ENCODE measurements around the gene KCTD21. TPM values are rescaled to one million over a fixed set of nuclear protein-coding genes. Genes with fewer than 3 reads are reported as not detected.
"Not testable (repeated sequence)": the region's sequence is repeated elsewhere in the genome, so short reads cannot be mapped to it uniquely, and the experiment has no call there.

Gene KCTD21, protein sequence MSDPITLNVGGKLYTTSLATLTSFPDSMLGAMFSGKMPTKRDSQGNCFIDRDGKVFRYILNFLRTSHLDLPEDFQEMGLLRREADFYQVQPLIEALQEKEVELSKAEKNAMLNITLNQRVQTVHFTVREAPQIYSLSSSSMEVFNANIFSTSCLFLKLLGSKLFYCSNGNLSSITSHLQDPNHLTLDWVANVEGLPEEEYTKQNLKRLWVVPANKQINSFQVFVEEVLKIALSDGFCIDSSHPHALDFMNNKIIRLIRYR
- 1 to 10 TPM; 5.9 to 7.4 (median 6.7) TPM for polyA plus RNA-seq (ENCODE audit: insufficient read length in 10 of 10)
- long read RNA-seq, donor 1, partial matches to known transcripts, result 0 of 2 reads
- long read RNA-seq, donor 1, other reads (novel, unspliced or antisense), result 0 of 2 reads
- long read RNA-seq, donor 2, result 0 reads
- long read RNA-seq, donor 3, result 0 reads
- long read RNA-seq, donor 4, result 0 reads
- long read RNA-seq, donor 5, transcript KCTD21-201 (2 exons, 3,585 nt), result major isoform, 6 of 6 reads
- long read RNA-seq, donor 5, partial matches to known transcripts, result 0 of 6 reads
- long read RNA-seq, donor 5, other reads (novel, unspliced or antisense), result 0 of 6 reads
- long read RNA-seq, donor 6, result 0 reads
- long read RNA-seq, donor 7, partial matches to known transcripts, result 0 of 1 reads
- long read RNA-seq, donor 7, other reads (novel, unspliced or antisense), result 0 of 1 reads
- long read RNA-seq, donor 8, partial matches to known transcripts, result 0 of 1 reads
- long read RNA-seq, donor 8, other reads (novel, unspliced or antisense), result 0 of 1 reads
- long read RNA-seq, donor 9, result 0 reads

GRCh38 chr11:78188286-78189173, at the start of gene KCTD21, which contains the start of gene USP35:
KCTD21 (minus strand) TSS chr11:78188626; CDS start chr11:78174554, 14,072 bp downstream.
USP35 (plus strand) TSS chr11:78188919; CDS start chr11:78196246, 7,327 bp downstream.
- DNase-seq, result peak; percentile 97 to 99 (median 98)

DNA sequence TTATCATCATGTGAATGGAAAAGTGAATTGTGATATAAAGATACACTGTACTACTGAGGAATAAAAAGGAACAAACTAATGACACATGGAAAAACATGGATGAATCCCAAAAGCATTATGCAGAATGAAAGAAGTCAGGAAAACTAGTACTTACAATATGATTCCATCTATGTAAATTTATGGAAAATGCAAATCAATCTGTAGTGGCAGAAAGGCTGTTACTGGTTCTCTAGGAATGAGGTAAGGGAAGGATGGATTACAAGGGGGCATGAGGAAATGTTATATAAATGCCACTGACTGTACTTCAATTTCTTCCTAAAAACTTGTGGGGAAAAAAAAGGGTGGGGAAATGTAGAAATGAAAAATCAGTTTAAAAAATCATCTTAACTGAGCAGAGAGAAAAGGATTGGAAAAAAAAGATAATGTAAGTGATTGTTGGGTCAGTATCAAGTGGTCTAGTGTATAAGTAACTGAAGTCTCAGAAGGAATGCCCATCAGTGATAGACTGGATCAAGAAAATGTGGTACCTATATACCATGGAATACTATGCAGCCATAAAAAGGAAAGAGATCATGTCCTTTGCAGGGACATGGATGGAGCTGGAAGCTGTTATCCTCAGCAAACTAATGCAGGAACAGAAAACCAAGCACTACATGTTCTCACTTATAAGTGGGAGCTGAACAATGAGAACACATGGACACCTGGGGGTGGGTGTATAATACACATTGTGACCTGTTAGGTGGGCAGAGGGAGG, 49.0 kb upstream of the KCTD21 start:
- no peak for DNase-seq

GRCh38 chr11:78234006-78234405, 45.6 kb upstream of the KCTD21 start:
- DNase-seq, result no peak

- not testable (repeated sequence) for DNase-seq
Observed at GRCh38 chr11:78233046-78233445, 44.6 kb upstream of the KCTD21 start.

DNA sequence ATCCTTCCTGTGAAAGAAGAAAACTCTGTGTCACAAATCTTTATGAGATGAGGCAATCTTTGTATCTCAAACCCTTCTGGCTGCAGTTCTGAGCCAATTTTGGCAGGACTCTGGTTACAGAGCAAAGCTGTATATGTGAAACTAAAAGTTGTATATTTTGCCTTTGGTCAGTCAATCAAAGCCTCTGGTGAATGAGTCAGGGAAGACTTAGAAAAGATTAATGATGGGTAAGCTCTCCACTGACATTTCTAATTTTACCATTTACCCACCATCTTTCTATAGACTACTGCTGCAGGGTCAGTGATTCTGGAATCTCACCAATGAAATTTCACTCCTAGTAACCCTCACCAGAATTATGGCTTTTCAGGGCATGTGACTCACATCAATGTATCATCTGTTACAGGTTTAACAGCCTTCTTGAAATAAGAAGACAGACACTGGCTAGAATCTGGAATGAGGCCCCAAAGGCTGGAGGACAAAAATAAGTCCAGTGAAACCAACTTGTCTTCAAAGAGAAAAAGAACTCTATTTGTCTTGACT, 43.6 kb upstream of the KCTD21 start:
- DNase-seq, result peak; percentile 26 to 56 (median 52)

- no peak for DNase-seq
Observed at GRCh38 chr11:78230161-78230877, 41.9 kb upstream of the KCTD21 start.

DNA sequence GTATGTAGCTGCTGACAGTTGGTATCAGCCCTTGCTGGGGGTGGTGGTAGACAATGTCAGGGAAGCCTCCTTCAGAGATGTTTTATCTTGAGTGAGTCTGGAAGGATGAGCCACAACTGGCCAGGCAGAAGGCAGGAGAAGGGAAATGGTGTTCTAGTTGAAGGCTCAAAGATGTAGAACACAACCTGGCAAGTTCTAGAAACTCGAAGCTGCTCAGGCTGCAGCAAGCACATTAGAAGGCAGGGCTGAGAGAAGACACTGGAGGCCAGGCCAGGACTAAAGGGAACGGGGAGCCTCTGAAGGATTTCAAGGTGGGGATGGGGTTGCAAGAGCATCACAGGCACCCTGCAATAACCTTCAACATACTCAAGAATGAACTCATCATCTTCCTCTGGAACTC, 40.7 kb upstream of the KCTD21 start:
- DNase-seq, result no peak

DNA sequence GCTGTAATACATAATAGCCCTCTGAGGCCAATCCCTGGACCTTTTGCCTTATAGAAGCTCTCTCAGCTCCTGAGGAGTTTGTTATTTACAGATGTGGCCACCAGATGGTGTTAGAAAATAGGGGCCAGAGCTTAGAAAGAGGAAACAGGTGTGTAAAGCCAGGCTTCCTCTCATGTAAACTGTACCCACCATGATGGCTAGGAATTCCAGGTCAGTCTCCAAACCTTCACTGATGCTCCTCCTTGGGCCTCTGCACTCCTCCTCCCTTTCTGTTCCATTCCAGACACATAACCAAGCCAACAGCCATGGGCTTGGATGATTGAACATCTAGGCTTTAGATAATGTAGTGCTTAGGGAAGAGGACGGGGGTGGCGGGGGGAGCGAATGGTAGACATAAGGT, 40.0 kb upstream of the KCTD21 start:
- peak; percentile 56 to 78 (median 60) for DNase-seq

DNA sequence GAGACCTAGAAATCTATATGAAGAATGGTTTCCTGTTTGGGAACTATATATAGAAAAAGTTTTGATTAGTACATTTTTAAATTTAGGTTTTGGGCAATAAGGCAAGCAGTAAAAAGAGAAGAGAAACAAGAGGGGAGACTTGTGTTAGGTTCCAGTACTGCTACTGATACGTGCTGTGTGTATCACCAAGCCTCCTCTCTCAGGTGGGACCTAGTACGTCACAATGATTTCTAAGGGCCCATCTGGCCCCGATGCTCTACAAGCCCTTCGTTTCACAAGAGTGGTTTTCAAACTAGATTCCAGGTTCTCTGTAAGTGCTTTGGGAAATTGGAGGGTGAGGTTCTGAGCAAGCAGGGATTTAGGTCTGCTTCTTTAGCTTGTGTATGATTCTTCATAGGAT, 39.5 kb upstream of the KCTD21 start:
- no peak for DNase-seq

GRCh38 chr11:78226684-78227680, 38.6 kb upstream of the KCTD21 start:
- no peak for DNase-seq

GRCh38 chr11:78224906-78225420, 36.5 kb upstream of the KCTD21 start:
- DNase-seq, result no peak

DNA sequence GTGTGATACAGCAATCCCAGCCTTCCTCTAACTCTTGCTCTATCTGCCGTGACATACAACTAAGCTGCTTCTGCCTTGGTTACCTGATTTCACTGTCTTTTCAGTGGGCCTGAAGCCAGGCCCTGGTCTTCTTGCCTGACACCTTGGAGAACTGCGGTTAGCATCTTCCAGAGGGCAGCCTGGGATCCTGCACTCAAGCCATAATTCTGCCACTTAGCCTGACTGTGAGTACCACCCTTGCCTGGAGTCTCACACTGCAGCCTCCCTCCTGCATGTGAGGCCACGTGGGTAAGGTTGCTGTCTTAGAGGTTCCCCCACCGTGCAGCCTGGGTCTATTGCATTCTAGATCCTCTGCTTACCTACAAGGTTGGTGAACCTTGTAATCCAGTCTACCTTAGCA, 36.1 kb upstream of the KCTD21 start:
- DNase-seq, result no peak

DNA sequence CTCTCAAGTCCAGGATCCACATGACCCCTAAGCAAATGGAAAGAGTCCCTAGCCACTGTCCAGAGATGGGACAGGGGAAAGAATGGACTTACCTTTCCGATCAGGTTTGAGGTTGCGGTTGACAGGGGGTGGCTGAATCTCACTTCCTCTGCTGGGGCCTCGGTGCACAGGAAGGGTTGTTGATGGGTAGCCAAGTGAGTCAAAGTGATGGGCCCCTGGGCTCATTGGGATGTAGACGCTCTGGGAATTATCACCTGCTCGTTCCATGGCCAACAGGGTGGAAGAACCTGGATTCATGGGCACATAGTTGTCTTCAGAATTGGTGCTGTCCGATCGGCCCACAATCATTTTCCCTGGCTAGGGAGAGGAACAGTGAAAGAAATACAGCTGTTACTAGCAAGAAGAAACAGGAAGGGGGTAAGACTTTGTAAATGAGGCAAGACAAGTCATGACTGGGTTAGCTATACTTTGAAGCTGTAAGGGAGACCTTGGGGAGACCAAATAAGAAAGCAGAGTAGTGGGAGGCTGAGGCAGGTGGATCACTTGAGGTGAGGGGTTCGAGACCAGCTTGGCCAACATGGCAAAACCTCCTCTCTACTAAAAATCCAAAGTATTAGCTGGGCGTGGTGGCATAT, 35.0 kb upstream of the KCTD21 start:
- no peak for DNase-seq

DNA sequence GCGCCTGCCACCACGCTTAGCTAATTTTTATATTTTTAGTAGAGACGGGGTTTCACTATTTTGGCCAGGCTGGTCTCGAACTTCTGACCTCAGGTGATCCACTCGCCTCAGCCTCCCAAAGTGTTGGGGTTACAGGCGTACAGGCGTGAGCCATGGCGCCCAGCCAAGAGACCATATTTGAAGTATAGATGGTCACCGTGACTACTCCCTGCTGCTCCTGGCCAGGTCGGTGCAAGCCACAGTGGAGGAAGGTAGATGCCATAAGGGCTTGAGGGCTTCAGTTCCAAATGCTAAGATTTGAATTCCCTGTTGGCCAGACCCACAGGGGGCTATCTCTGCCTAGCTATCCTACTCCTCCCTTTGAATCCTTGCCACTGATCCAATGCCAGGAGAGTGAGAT, 34.3 kb upstream of the KCTD21 start:
- not testable (repeated sequence) for DNase-seq

GRCh38 chr11:78221396-78222315, 33.2 kb upstream of the KCTD21 start:
- no peak for DNase-seq

- DNase-seq, result no peak
Observed at GRCh38 chr11:78220218-78221157, 32.1 kb upstream of the KCTD21 start.
